Prostate gland (tissue), 2 donors: Measurements from ENCODE around the gene UNC5B.

Experiments
- CTCF ChIP-seq, 4 experiments: fragments of 200-600 bp in 2 of 4; fragments of 450-650 bp in 2 of 4; sonication (generic) in 2 of 4; IDR thresholded peaks; 1 replicate in 3 of 4; 2 replicates in 1 of 4; pipeline ENCODE4 v1.5.1; 2016 to 2019; ENCODE audit warnings: antibody characterized with exemption in 4 of 4, mild to moderate bottlenecking in 2 of 4, moderate library complexity in 2 of 4
- POLR2AphosphoS5 ChIP-seq: sonication (generic); formaldehyde crosslinking; IDR thresholded peaks from one replicate; pipeline ENCODE4 v1.6.1; 2017; ENCODE audit warnings: antibody characterized with exemption

- TF ChIP-seq CTCF (IDR thresholded peaks at IDR 0.05) = no peak
- TF ChIP-seq POLR2AphosphoS5 = no peak
Observed at GRCh38 chr10:71282323-71282680, 69.9 kb downstream of the UNC5B start.
